HFF-Myc (cell line): Measurements from ENCODE around the gene ENAH.

Experiments
- DNase-seq: peaks from one replicate; pipeline ENCODE4 v3.0.0-alpha.2; 2011; ENCODE audit warnings: low read depth; ENCODE audit errors: extremely low read depth
- H3K4me3 ChIP-seq: replicated peaks from 2 replicates; pipeline ENCODE4 v1.5.1; 2011; ENCODE audit warnings: low read depth, mild to moderate bottlenecking, control low read depth, low read length
- CTCF ChIP-seq: IDR thresholded peaks from 2 replicates; pipeline ENCODE4 v1.5.1; 2012; ENCODE audit warnings: mild to moderate bottlenecking, low read depth, low read length, control low read depth; ENCODE audit errors: missing control alignments

The ENAH gene

GRCh38 chr1:225486856-225487255 is 166.1 kb downstream of the ENAH start:
- no peak for TF ChIP-seq CTCF
- DNase-seq: no peak
- H3K4me3 ChIP-seq: no peak overlapping the region

DNA sequence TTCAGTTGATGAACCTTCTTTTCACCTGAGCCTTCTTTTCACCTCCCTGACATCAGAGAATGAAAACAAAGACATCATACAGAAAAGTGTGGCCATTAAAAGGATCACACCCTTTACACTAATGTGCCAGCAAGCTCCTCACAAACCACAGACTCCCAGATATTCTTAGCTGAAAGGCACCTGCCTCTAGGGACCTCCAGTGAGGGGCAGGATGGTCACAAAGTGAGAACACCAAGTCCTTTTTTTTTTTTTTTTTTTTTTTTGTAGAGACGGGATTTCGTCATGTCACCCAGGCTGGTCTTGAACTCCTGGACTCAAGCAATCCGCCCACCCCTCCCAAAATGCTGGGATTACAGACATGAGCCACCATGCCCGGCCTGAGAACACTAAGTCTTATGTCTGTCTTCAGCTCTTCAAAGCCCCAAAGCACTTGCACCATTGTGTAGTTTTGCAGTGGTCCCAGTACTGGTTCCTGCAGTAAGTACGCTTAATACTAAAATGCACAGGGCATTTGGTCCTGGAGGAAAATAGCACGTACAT is 166.9 kb downstream of the ENAH start:
- H3K4me3 ChIP-seq: no peak overlapping the region
- DNase-seq: no peak
- no peak for TF ChIP-seq CTCF

- DNase-seq: no peak
- no peak for TF ChIP-seq CTCF
- no peak overlapping the region for H3K4me3 ChIP-seq
Observed at GRCh38 chr1:225485226-225485625, 167.7 kb downstream of the ENAH start.

DNA sequence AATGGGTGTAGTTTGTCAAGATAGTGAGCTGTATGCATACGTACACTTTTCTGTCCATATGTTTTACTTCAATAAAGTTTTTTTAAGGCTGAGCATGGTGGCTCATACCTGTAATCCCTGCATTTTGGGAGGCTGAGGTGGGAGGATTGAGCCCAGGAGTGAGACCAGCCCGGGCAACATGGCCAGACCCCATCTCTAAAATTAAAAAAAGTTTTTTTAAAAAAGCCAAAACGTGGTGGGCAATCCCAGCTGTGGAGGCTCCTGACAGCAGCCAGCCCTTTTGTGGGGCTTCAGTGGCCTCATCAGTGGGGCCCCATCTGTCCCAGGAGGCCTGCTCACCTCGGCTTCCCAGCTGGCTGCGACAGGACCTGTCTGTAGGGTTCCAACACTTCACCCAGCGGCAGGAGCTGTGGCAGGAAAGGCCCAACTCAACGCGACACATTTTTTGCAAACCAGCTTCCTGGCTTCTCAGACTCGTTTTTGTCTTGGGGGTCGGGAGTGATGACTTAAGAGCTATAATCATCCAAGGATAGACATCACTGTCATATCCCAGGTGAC is 168.2 kb downstream of the ENAH start:
- no peak overlapping the region for H3K4me3 ChIP-seq
- no peak for DNase-seq
- TF ChIP-seq CTCF: no peak

DNA sequence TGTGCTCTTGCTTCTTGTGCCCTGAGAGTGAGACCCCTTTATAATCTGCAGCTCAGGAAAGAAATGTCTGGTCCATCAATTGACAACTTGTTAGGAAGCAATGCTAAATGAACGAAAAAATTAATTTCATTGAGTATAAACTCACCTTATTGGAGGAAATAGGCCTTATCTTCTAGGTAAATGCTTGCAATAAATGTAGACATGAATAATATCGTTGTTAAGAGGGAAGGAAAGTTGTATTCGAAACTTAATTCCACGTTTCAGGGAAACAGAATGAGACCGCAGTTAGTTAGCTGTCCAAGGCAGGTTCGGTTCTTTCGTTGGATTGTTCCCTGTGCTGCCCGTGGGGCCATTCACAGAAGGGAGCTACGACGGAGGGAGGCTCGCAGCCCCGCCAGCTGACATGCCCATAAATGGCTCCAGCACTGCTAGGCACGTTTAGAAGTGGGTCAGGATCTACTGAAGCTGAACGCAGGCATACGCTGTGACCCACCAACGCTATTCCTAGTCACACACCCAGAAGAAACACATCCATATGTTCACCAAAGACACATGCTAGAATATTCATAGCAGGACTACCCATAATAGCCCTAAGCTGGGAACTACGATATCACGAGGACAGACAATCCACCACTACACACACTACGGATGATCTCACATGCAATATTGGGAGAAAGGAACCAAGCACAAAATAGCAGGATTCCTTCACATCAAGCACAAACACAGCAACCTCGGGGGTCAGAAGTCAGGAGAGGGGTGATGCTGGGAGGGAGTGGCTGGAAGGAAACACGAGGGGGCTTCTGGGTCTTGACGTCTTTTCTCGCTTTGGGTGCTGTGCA is 168.9 kb downstream of the ENAH start:
- H3K4me3 ChIP-seq: no peak overlapping the region
- no peak for DNase-seq
- TF ChIP-seq CTCF: no peak

- no peak for DNase-seq
- no peak for TF ChIP-seq CTCF
Observed at GRCh38 chr1:225482421-225482950, 170.4 kb downstream of the ENAH start.

More at GRCh38 chr1:225482421-225482950, 170.4 kb downstream of the ENAH start:
- no peak overlapping the region for H3K4me3 ChIP-seq
